DMS79 (cell line): ENCODE measurements around the gene CHRNA5.
"Not testable (repeated sequence)": the region's sequence is repeated elsewhere in the genome, so short reads cannot be mapped to it uniquely, and the experiment has no call there.

Experiments
- DNase-seq: peaks from one replicate; lab custom pipeline; 2025; lab: John Stamatoyannopoulos, UW

CHRNA5 gene

DNA sequence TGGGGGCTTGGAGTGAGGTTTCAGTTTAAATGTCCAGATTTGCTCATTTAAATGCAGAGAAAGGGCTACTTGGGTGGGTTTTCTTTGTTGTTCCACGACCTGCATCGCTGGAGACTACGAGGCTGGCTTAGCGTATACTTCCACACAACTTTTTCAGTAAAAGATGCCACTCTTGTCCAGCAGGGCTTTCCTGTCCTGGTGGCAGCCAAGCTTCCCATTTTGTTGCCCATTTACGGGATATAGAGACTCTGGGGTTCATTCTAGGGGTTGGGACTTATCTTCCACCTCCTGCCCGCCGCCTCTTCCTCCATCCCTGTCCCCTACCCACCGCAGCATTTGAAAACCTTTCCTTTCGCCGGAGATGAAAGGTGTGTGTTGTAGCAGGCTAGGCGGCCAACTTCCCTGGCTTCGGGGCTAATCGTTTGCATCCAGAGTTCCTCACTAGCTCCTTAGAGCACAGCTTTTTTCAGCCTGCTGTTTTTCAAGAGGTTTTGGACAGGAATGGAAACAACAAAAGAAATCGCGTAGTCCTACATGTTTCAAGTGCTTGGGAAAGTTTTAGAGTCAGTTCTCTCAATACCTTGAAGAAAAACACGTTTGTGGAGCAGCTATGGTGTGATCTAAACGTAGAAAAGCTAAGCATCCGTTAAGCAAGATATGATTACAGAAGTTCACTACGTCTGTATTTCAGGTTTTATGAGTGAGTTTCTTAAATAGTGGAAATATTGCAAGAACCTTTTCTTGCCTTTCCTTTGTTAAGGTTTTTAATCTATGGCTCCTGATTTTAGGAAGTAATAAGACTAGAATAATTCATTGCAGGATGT lies 843 bp downstream of the CHRNA5 start:
- no peak for DNase-seq

DNA sequence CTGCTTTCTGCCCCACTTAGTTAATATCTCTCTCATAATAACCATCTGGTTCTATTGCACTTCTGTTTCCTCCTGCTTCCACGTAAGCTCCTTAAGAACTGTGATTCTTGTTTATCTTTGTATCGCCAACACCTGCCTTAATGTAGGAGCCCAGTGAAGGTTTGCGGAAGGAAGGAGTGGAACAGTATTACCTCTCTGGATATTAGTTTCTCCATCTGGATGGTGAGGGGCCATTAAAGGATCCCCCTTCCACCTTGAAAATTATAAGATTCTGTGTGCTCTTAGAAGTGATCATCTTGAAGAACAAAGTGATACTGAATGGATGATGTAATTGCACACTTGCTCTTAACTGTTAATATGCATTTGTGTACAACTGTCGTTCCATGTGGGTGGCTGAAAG lies 2.2 kb downstream of the CHRNA5 start:
- DNase-seq, result peak; percentile 8

DNA sequence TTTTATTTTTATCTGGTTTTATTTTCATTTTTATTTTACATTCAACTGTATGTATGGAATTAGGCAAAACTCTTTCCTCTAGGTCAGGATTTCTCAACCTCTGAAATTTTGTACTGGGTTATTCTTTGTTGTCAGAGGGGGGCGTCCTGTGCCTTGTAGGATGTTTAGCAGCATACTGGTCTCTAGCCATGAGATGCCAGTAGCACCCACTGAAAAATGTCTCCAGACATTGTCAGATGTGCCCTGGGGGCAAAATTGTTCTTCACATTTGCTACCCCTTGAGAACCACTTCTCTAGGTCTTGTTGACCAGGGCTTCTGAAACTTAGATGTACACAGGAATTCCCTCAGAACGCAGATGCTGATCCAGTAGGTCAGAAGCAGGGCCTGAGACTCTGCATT lies 5.4 kb downstream of the CHRNA5 start:
- DNase-seq, result no peak

GRCh38 chr15:78571382-78571781 lies 6.1 kb downstream of the CHRNA5 start:
- DNase-seq, result no peak

GRCh38 chr15:78573416-78573815 lies 8.1 kb downstream of the CHRNA5 start:
- DNase-seq, result no peak

DNA sequence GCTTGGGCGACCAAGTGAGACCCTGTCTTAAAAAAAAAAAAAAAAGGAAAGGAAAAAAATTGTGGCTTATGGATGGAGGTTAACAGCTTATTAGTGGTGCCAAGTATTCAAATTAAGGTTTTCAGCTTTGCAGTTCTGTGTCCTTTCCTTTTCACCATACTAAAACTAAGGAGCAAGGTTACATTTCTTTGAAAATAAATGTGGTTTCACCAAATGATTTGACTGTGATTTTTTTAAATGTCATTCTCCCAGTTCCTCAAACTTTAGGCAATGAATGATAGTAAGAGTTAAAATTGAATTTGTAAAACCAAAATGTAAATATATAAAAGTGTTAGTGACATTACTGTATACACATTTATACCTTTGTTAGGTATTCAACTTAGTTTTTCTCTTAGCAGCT lies 9.6 kb downstream of the CHRNA5 start:
- DNase-seq, result no peak

- no peak for DNase-seq
Observed at GRCh38 chr15:78597583-78597982, 32.3 kb downstream of the CHRNA5 start.

- no peak for DNase-seq
Observed at GRCh38 chr15:78598348-78598747, 33.0 kb downstream of the CHRNA5 start.

DNA sequence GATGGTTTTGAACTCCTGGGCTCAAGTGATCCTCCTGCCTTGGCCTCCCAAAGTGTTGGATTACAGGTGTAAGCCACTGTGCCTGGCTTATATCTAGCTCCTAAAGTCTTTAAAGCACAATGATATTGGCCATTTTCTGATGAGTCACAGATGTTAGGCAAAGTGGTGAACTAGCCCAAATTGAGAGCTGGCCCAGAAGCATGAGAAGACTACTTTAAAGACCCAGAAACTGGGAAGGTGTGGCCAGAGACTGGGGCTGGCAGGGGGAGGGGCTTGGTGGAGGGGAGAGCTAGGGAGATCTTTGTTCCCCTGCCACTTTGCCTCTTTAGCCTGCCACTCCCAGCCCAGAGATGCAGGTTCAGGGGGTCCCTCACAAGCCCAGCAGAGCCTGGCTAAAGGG lies 33.9 kb downstream of the CHRNA5 start:
- DNase-seq, result no peak

- DNase-seq, result no peak
Observed at GRCh38 chr15:78603467-78603866, 38.1 kb downstream of the CHRNA5 start.

DNA sequence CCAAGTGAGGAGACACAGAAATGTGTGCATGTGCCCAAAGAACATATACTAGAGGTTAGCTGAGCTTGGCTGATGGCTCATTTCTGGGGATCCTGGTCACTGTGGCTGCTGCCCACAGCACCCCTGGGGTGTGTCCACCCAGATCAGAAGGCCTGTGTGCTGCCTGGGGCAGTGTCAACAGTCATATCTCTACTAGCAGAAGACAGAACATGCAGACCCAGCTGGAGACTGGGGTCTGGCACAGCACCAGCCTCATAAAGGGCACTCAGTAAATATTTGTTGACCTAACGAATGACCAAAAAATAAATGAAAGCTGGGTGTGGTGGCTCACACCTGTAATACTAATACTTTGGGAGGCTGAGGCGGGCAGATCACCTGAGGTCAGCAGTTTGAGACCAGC lies 39.1 kb downstream of the CHRNA5 start:
- no peak for DNase-seq

- no peak for DNase-seq
Observed at GRCh38 chr15:78605201-78605600, 39.9 kb downstream of the CHRNA5 start.

GRCh38 chr15:78605680-78606079 lies 40.4 kb downstream of the CHRNA5 start:
- no peak for DNase-seq

DNA sequence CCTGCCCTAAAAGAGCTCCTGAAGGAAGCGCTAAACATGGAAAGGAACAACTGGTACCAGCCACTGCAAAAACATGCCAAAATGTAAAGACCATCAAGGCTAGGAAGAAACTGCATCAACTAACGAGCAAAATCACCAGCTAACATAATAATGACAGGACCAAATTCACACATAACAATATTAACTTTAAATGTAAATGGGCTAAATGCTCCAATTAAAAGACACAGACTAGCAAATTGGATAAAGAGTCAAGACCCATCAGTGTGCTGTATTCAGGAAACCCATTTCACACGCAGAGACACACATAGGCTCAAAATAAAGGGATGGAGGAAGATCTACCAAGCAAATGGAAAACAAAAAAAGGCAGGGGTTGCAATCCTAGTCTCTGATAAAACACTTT lies 44.2 kb downstream of the CHRNA5 start:
- not testable (repeated sequence) for DNase-seq

DNA sequence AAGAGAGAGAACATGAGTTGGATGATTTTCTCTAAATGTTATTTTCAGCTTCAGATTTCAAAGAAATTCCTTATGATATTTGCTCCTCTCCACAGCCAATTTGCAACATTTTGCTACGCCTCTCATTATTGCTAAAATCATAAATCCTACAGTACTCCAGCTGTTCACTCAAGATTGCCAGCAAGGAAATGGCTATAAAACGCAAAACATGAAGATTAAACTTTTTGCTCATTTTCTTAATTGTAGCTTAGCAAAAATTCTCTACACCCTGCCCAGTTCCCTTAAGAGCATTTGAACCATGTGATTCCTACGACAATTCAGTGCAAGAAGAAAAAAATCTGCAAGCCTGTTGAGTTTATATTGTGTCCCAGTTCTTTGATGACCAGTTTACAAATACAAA lies 48.7 kb downstream of the CHRNA5 start:
- DNase-seq, result no peak

DNA sequence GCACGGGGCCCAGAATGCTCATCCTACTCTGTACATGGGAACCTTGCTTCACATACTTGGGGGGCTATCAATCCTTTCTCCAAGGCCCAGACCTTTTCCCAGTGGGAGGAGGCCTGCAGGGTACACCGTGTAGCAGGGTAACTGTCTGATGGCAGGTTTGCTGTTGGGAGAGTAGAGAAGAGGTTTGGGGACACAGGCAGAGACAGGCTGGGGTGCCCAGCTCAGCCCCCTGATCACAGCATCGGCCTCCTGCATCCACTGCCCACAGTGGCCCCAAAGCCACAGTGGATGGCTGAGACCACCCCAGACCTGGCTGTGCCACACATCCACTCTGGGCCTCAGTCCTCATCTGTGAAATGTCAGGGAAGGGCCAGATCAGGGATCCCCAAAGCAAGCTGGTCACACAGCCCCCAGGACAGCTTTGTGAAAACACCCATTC lies 49.9 kb downstream of the CHRNA5 start:
- no peak for DNase-seq

DNA sequence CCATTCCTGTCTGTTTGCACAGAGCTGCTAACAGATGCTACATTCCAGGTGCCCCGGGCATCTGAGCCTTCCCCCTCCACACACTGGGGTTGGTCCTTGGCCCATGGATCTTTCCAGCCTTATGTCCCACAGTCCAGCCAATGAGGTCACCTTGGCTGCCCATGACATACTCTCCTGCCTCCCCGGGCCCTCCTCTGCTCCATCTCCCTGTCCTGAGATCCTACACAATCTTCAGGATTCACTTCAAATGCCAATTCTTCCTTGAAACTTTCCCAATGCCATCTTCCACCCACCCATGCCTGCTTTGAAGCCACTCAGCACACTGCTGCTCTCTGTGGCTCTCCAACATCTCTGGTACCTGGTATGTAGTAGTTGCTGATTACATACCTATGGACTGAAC lies 51.2 kb downstream of the CHRNA5 start:
- no peak for DNase-seq

GRCh38 chr15:78617076-78617475 lies 51.8 kb downstream of the CHRNA5 start:
- no peak for DNase-seq

- DNase-seq, result no peak
Observed at GRCh38 chr15:78617516-78617915, 52.2 kb downstream of the CHRNA5 start.

DNA sequence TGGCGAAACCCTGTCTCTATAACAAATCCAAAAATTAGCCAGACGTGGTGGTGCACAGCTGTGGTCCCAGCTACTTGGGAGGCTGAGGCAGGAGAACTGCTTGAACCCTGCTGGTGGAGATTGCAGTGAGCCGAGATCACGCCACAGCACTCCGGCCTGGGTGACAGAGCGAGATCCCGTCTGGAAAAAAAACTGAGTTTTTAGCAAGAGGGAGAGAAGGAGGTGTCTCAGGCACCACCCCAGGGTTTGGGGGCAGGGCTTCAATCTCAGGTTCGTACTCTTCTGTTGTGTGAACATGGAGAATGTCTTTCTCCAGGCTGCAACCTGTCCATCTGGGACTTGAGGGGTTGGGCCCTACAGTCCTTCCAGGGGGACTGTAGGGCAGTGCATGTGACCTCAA lies 52.7 kb downstream of the CHRNA5 start:
- no peak for DNase-seq

GRCh38 chr15:78618490-78618934 lies 53.2 kb downstream of the CHRNA5 start:
- DNase-seq, result peak; percentile 30

GRCh38 chr15:78619022-78619950 lies 54.0 kb downstream of the CHRNA5 start:
- no peak for DNase-seq

DNA sequence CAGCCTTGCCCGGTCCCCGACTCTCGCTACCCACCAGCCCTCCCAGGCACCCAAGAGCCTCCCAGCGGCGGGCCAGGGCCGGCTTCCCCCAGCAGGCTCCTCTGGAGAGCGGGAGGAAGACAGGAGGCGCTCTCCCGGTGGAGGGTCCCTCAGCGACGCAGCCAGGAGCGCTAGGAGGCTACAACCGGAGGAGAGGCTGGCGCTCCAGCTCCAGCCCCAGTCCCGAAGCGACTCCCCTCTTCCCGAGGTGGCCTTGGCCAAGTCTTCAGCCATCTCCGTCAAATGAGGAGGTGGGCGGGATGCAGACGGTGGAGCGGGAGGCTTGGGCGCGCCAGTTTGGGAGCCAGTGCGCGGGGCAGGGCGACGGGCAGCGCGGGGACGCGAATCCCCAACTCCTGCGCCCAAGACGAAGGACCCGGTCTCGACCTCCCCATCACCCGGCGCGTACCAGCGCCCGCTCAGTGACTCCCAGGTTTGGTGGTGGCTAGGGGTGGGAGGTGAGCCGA lies 54.8 kb downstream of the CHRNA5 start:
- DNase-seq, result no peak
